IPS DF 4.7 (cell line): Measurements from ENCODE around the gene SMYD2.
"Not testable (repeated sequence)": the region's sequence is repeated elsewhere in the genome, so short reads cannot be mapped to it uniquely, and the experiment has no call there.

Experiments used
- DNase-seq: peaks from one replicate; pipeline ENCODE4 v3.0.0-alpha.2; 2013; ENCODE audit warnings: low spot score; ENCODE audit errors: extremely low read depth

Gene SMYD2

GRCh38 chr1:214271995-214272731 lies 8.8 kb upstream of the SMYD2 start:
- DNase-seq, result no peak

GRCh38 chr1:214272964-214273533 lies 7.9 kb upstream of the SMYD2 start:
- no peak for DNase-seq

- not testable (repeated sequence) for DNase-seq
These were observed 5.3 kb upstream of the SMYD2 start for GRCh38 chr1:214275700-214276099.

- no peak for DNase-seq
These were observed 4.2 kb upstream of the SMYD2 start for GRCh38 chr1:214276786-214277185.

GRCh38 chr1:214277704-214278635 lies 3.0 kb upstream of the SMYD2 start:
- no peak for DNase-seq

GRCh38 chr1:214280386-214281020 lies 456 bp upstream of the SMYD2 start:
- DNase-seq, result no peak

GRCh38 chr1:214281720-214282629 lies 1.0 kb downstream of the SMYD2 start:
- DNase-seq, result no peak

- no peak for DNase-seq
These were observed 1.8 kb downstream of the SMYD2 start for GRCh38 chr1:214282630-214283242.

GRCh38 chr1:214285610-214286440 lies 4.9 kb downstream of the SMYD2 start:
- DNase-seq, result no peak

GRCh38 chr1:214287884-214288283 lies 6.9 kb downstream of the SMYD2 start:
- no peak for DNase-seq

GRCh38 chr1:214289574-214290272 lies 8.8 kb downstream of the SMYD2 start:
- peak; percentile 71 for DNase-seq

- DNase-seq, result no peak
These were observed 9.6 kb downstream of the SMYD2 start for GRCh38 chr1:214290424-214291037.

GRCh38 chr1:214292322-214292721 lies 11.4 kb downstream of the SMYD2 start:
- no peak for DNase-seq

- DNase-seq, result no peak
These were observed 15.0 kb downstream of the SMYD2 start for GRCh38 chr1:214295934-214296333.

- no peak for DNase-seq
These were observed 16.1 kb downstream of the SMYD2 start for GRCh38 chr1:214296860-214297745.

GRCh38 chr1:214300149-214300780 lies 19.3 kb downstream of the SMYD2 start:
- no peak for DNase-seq

GRCh38 chr1:214301526-214301925 lies 20.6 kb downstream of the SMYD2 start:
- no peak for DNase-seq
